ENCODE data around the gene TMEM184B.

GRCh38 chr22:38264322-38264843 is 8.4 kb downstream of the TMEM184B start:
- TF ChIP-seq CTCF (IDR thresholded peaks at IDR 0.05) (no peak), POLR2A (IDR thresholded peaks at IDR 0.05) (no peak)
